Measurements from ENCODE around the gene CASZ1.

Gene CASZ1

DNA sequence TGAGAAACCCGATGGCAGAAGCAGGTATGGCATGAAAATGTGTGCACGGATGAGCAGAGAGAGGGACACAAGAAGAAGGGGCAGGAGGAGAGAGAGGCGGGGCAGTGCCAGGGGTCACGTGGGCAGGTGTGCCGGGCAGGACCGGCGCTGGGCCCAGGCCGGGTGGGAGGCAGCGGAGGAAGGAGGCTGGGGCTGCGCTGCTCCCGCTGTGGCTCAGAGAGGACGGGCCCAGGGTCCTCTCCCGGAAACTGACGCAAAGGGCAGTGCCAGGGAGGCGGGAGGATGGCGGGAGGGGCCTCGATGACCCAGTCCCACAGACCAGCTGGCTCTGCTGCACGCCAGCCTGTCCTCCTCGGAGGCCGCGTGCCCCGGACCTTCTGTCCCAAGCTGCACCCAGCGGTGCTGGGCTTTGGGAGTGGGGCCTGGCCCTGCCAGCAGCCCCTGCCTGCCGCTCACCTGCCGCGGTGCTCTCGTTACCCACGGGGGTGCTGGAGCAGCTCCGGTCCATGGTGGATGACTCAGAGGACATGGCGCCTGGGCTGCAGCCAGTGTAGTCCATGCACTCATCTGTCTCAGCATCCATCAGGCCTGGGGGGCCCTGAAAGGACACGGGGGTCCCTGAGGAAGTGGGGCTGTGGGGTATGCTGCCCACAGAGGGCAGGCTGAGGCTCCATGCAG is 153.9 kb downstream of the CASZ1 start:
- H3K36me3 ChIP-seq (ENCODE audit: control insufficient read depth in 5 of 5, insufficient read depth in 5 of 5, low read length in 5 of 5), result peaks cover 0 to 30% (median 15%) of the 10 kb centered on the region in 5 donors
- no peak overlapping the region for H3K27ac ChIP-seq (ENCODE audit: low read depth, low read length)

DNA sequence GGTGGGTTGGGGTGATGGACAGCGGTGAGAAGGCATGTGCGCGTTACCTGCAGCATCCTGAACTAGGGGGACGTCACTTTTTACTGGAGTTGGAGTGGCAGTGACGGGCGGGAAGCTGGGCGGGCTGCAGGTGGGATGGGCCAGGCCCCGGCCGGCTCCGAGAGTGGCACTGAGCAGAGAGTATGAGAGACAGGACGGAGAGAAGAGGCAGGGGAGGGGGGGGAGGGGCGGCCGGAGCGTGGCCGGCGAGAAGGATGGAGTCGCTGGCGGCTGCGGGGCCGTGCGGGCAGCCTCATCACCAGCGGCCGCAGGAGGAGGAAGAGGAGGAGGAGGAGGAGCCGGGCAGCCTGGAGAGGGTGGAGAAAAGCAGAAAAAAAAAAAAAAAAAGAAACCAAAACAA is 154.5 kb downstream of the CASZ1 start:
- Histone ChIP-seq H3K9ac (ENCODE audit: low read length in 5 of 5) (no peak overlapping the region), H3K4me3 (ENCODE audit: low read depth in 1 of 5, low read length in 5 of 5) (no peak overlapping the region), H3K36me3 (ENCODE audit: control insufficient read depth in 5 of 5, insufficient read depth in 5 of 5, low read length in 5 of 5) (peaks cover 0 to 27% (median 15%) of the 10 kb centered on the region in 5 donors), H3K9me3 (ENCODE audit: control insufficient read depth in 5 of 5, low read length in 5 of 5) (peaks cover 0 to 4% (median 0%) of the 10 kb centered on the region in 5 donors), H3K4me1 (ENCODE audit: control insufficient read depth in 5 of 5, insufficient read depth in 5 of 5, low read length in 5 of 5) (peaks cover 0 to 17% (median 4%) of the 10 kb centered on the region in 5 donors), H3K27me3 (ENCODE audit: control insufficient read depth in 5 of 5, insufficient read depth in 4 of 5, low read length in 5 of 5) (peaks cover 7 to 29% (median 23%) of the 10 kb centered on the region in 5 donors), H3K27ac (ENCODE audit: low read depth, low read length) (no peak overlapping the region)

More for the DNA sequence above, 153.9 kb downstream of the CASZ1 start:
- Histone ChIP-seq H3K4me3 (ENCODE audit: low read depth in 1 of 5, low read length in 5 of 5) (no peak overlapping the region), H3K9ac (ENCODE audit: low read length in 5 of 5) (no peak overlapping the region), H3K9me3 (ENCODE audit: control insufficient read depth in 5 of 5, low read length in 5 of 5) (peaks cover 0 to 4% (median 0%) of the 10 kb centered on the region in 5 donors), H3K27me3 (ENCODE audit: control insufficient read depth in 5 of 5, insufficient read depth in 4 of 5, low read length in 5 of 5) (peaks cover 7 to 29% (median 19%) of the 10 kb centered on the region in 5 donors), H3K4me1 (ENCODE audit: control insufficient read depth in 5 of 5, insufficient read depth in 5 of 5, low read length in 5 of 5) (peaks cover 0 to 17% (median 4%) of the 10 kb centered on the region in 5 donors)

GRCh38 chr1:10640843-10641553 is 155.4 kb downstream of the CASZ1 start:
- Histone ChIP-seq H3K9me3 (ENCODE audit: control insufficient read depth in 5 of 5, low read length in 5 of 5) (peaks cover 0 to 4% (median 0%) of the 10 kb centered on the region in 5 donors), H3K27me3 (ENCODE audit: control insufficient read depth in 5 of 5, insufficient read depth in 4 of 5, low read length in 5 of 5) (peaks cover 7 to 29% (median 23%) of the 10 kb centered on the region in 5 donors), H3K36me3 (ENCODE audit: control insufficient read depth in 5 of 5, insufficient read depth in 5 of 5, low read length in 5 of 5) (peaks cover 0 to 27% (median 14%) of the 10 kb centered on the region in 5 donors), H3K4me3 (ENCODE audit: low read depth in 1 of 5, low read length in 5 of 5) (no peak overlapping the region), H3K27ac (ENCODE audit: low read depth, low read length) (no peak overlapping the region), H3K9ac (ENCODE audit: low read length in 5 of 5) (no peak overlapping the region), H3K4me1 (ENCODE audit: control insufficient read depth in 5 of 5, insufficient read depth in 5 of 5, low read length in 5 of 5) (peaks cover 0 to 19% (median 4%) of the 10 kb centered on the region in 5 donors)

DNA sequence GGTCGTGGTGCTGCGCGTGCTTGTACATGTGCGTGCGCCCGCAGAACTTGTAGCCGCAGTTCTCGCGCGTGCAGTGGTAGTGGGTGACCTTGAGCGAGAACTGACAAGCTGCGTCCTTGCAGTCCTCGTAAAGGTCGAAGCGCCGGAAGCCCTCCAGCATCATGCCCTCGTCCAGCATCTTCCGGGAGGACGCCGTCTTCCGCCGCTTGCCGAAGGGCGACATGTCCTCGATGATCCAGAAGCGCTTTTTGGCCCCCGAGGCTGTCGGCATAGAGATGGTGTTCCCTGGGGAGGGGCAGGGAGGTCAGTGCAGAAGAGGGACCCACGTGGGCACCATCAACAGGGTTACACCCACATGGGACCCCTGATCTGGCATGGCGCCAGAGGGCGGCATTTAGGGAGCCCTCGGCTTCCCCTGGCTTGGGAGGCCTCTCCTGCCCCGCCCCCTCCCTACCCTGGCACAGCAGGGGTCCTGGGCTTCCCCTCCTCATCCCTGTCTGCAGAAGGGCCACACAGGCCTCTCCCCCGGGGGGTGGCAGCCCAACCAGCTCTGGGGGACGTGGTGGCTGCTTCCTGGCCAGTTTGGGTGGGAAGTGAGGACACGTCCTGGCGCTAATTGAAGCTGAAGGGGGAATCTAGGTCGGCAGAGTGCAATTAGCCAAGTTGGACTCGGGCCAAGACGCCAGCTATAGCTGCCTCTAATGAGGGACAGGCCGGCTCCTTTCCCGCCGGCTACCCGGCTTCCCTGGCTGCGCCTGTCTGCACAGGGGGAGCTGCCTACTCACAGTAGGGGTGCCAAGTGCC is 156.5 kb downstream of the CASZ1 start:
- peaks cover 0 to 4% (median 0%) of the 10 kb centered on the region in 5 donors for H3K9me3 ChIP-seq (ENCODE audit: control insufficient read depth in 5 of 5, low read length in 5 of 5)
- peaks cover 7 to 29% (median 23%) of the 10 kb centered on the region in 5 donors for H3K27me3 ChIP-seq (ENCODE audit: control insufficient read depth in 5 of 5, insufficient read depth in 4 of 5, low read length in 5 of 5)
- H3K36me3 ChIP-seq (ENCODE audit: control insufficient read depth in 5 of 5, insufficient read depth in 5 of 5, low read length in 5 of 5), result peaks cover 0 to 27% (median 12%) of the 10 kb centered on the region in 5 donors
- no peak overlapping the region for H3K4me3 ChIP-seq (ENCODE audit: low read depth in 1 of 5, low read length in 5 of 5)
- peaks cover 0 to 30% (median 14%) of the 10 kb centered on the region in 5 donors for H3K4me1 ChIP-seq (ENCODE audit: control insufficient read depth in 5 of 5, insufficient read depth in 5 of 5, low read length in 5 of 5)
- no peak overlapping the region for H3K27ac ChIP-seq (ENCODE audit: low read depth, low read length)
- no peak overlapping the region for H3K9ac ChIP-seq (ENCODE audit: low read length in 5 of 5)

- Histone ChIP-seq H3K4me3 (ENCODE audit: low read depth in 1 of 5, low read length in 5 of 5) (no peak overlapping the region), H3K4me1 (ENCODE audit: control insufficient read depth in 5 of 5, insufficient read depth in 5 of 5, low read length in 5 of 5) (peaks cover 0 to 37% (median 19%) of the 10 kb centered on the region in 5 donors), H3K9ac (ENCODE audit: low read length in 5 of 5) (no peak overlapping the region), H3K9me3 (ENCODE audit: control insufficient read depth in 5 of 5, low read length in 5 of 5) (peaks cover 0 to 4% (median 0%) of the 10 kb centered on the region in 5 donors), H3K27ac (ENCODE audit: low read depth, low read length) (no peak overlapping the region), H3K27me3 (ENCODE audit: control insufficient read depth in 5 of 5, insufficient read depth in 4 of 5, low read length in 5 of 5) (peaks cover 7 to 29% (median 23%) of the 10 kb centered on the region in 5 donors), H3K36me3 (ENCODE audit: control insufficient read depth in 5 of 5, insufficient read depth in 5 of 5, low read length in 5 of 5) (peaks cover 0 to 22% (median 12%) of the 10 kb centered on the region in 5 donors)
Measured at GRCh38 chr1:10639011-10639774, 157.3 kb downstream of the CASZ1 start.

GRCh38 chr1:10638559-10639005 is 157.9 kb downstream of the CASZ1 start:
- H3K4me1 ChIP-seq (ENCODE audit: control insufficient read depth in 5 of 5, insufficient read depth in 5 of 5, low read length in 5 of 5), result peaks cover 0 to 37% (median 19%) of the 10 kb centered on the region in 5 donors
- H3K9ac ChIP-seq (ENCODE audit: low read length in 5 of 5), result no peak overlapping the region
- no peak overlapping the region for H3K27ac ChIP-seq (ENCODE audit: low read depth, low read length)
- H3K4me3 ChIP-seq (ENCODE audit: low read depth in 1 of 5, low read length in 5 of 5), result peak overlapping the region in 1 of 5 donors; percentile 30
- H3K9me3 ChIP-seq (ENCODE audit: control insufficient read depth in 5 of 5, low read length in 5 of 5), result peaks cover 0 to 4% (median 0%) of the 10 kb centered on the region in 5 donors
- H3K27me3 ChIP-seq (ENCODE audit: control insufficient read depth in 5 of 5, insufficient read depth in 4 of 5, low read length in 5 of 5), result peaks cover 7 to 29% (median 23%) of the 10 kb centered on the region in 5 donors
- peaks cover 0 to 19% (median 14%) of the 10 kb centered on the region in 5 donors for H3K36me3 ChIP-seq (ENCODE audit: control insufficient read depth in 5 of 5, insufficient read depth in 5 of 5, low read length in 5 of 5)

DNA sequence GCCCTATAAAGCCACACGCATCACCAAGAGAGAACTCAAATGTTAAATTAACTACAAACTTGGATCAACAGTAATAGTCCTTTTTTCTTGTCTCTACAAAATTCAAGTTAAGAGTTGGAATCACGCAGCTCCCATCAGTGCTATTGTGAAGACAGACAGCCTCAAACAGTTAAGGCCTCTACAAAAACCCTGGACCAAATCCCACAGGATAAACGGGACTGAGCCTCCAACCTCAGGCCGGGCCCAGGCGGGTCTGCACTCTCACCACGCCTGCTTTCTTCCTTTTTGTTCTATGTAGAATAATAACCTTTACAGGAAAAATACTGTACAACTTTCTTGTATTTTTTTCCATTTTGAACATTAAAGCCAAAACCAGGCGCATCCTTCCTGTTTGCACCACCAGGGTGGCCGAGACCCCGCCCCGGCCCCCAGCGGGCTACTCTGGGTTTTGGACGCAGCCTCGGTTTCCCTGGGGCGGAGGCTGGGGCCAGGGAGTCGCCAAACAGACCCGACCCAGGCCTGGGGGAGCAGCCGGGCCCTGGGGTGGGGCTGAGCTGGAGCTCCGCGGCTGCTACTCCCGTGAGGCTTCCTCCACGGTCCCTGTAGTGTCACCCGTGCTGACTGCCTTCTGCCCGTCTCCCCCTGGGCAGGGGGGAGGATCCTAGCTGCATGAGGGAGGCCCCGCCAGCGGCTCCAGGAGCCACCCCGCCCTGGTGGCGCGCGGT is 158.4 kb downstream of the CASZ1 start:
- Histone ChIP-seq H3K27ac (ENCODE audit: low read depth, low read length) (no peak overlapping the region), H3K4me3 (ENCODE audit: low read depth in 1 of 5, low read length in 5 of 5) (peak overlapping the region in 1 of 5 donors; percentile 30), H3K36me3 (ENCODE audit: control insufficient read depth in 5 of 5, insufficient read depth in 5 of 5, low read length in 5 of 5) (peaks cover 0 to 20% (median 13%) of the 10 kb centered on the region in 5 donors), H3K9ac (ENCODE audit: low read length in 5 of 5) (no peak overlapping the region), H3K4me1 (ENCODE audit: control insufficient read depth in 5 of 5, insufficient read depth in 5 of 5, low read length in 5 of 5) (peaks cover 0 to 37% (median 19%) of the 10 kb centered on the region in 5 donors), H3K9me3 (ENCODE audit: control insufficient read depth in 5 of 5, low read length in 5 of 5) (peaks cover 0 to 4% (median 0%) of the 10 kb centered on the region in 5 donors), H3K27me3 (ENCODE audit: control insufficient read depth in 5 of 5, insufficient read depth in 4 of 5, low read length in 5 of 5) (peaks cover 7 to 29% (median 22%) of the 10 kb centered on the region in 5 donors)

- H3K9me3 ChIP-seq (ENCODE audit: control insufficient read depth in 5 of 5, low read length in 5 of 5), result peaks cover 0 to 4% (median 0%) of the 10 kb centered on the region in 5 donors
- peaks cover 7 to 24% (median 22%) of the 10 kb centered on the region in 5 donors for H3K27me3 ChIP-seq (ENCODE audit: control insufficient read depth in 5 of 5, insufficient read depth in 4 of 5, low read length in 5 of 5)
- H3K27ac ChIP-seq (ENCODE audit: low read depth, low read length), result no peak overlapping the region
- H3K4me1 ChIP-seq (ENCODE audit: control insufficient read depth in 5 of 5, insufficient read depth in 5 of 5, low read length in 5 of 5), result peaks cover 0 to 37% (median 19%) of the 10 kb centered on the region in 5 donors
- H3K4me3 ChIP-seq (ENCODE audit: low read depth in 1 of 5, low read length in 5 of 5), result no peak overlapping the region
- no peak overlapping the region for H3K9ac ChIP-seq (ENCODE audit: low read length in 5 of 5)
- H3K36me3 ChIP-seq (ENCODE audit: control insufficient read depth in 5 of 5, insufficient read depth in 5 of 5, low read length in 5 of 5), result peaks cover 0 to 14% (median 7%) of the 10 kb centered on the region in 5 donors
Measured at GRCh38 chr1:10637400-10637799, 159.0 kb downstream of the CASZ1 start.
